Stimulated activated CD4-positive, alpha-beta T cell treated with anti-CD3 and anti-CD28 coated beads, Interleukin-15, amount 100 ng/mL, for 1 hour (primary cell): ENCODE measurements around the gene ING3.

ENCODE experiments used
- DNase-seq, 2 donors: peaks; one replicate each; pipeline ENCODE4 v3.0.0-alpha.2; 2020; ENCODE audit warnings: low read depth in 1 of 2, low spot score in 1 of 2

Gene ING3

GRCh38 chr7:120988591-120989256 is 38.1 kb downstream of the ING3 start, which contains the start of gene CPED1:
CPED1 (plus strand) TSS chr7:120988711; CDS start chr7:120989622, 911 bp downstream.
- DNase-seq, result peak; percentile 2

- DNase-seq, result no peak
These were observed 39.0 kb downstream of the ING3 start for GRCh38 chr7:120989257-120990220.

- no peak for DNase-seq
These were observed 40.0 kb downstream of the ING3 start for GRCh38 chr7:120990468-120991118.

- no peak for DNase-seq
These were observed 40.6 kb downstream of the ING3 start for GRCh38 chr7:120991161-120991560.

DNA sequence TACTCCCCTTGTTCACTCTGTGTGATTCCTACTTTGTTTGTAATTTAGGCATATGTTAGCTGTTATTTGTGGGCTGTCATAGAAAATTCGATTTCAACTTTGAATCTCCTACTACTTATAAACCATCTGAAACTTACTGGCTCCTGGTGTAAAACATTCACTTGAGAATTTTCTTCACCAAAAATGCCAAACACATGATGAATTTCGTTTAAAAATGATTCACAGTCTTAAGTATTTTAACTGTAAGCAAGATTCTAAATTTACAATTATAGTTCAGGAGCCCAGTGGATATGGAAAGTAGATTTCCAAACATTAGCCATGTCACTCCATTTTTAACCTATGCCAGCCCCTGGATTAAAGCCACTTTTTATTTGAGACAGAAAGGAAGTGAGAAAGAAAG is 41.0 kb downstream of the ING3 start:
- DNase-seq, result no peak

- no peak for DNase-seq
These were observed 41.8 kb downstream of the ING3 start for GRCh38 chr7:120992272-120992964.

DNA sequence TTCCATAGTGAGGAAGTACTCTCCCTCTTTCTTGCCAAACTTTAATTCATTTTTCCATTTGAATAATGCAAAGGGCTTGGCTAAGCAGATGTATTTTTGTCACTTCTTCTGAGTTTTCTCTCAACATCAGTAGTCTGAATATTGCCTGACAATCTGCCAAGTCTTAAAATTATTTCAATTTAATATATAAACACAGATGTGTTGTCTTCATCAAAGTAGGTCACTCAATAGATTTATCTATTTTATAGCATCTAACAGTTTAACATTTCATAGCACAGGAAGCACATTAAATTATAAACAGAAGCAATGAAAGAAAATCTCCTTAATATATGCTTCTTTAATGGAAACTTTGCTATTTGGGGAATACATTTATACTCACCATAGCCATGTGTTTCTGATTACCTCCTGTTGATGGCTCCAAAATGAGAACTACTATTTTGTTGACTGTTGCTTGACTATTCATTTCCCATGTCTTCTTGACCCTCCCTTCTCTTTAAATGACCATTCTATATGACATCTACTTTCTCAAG is 42.5 kb downstream of the ING3 start:
- DNase-seq, result no peak

GRCh38 chr7:120993553-120994191 is 43.1 kb downstream of the ING3 start:
- DNase-seq, result no peak

DNA sequence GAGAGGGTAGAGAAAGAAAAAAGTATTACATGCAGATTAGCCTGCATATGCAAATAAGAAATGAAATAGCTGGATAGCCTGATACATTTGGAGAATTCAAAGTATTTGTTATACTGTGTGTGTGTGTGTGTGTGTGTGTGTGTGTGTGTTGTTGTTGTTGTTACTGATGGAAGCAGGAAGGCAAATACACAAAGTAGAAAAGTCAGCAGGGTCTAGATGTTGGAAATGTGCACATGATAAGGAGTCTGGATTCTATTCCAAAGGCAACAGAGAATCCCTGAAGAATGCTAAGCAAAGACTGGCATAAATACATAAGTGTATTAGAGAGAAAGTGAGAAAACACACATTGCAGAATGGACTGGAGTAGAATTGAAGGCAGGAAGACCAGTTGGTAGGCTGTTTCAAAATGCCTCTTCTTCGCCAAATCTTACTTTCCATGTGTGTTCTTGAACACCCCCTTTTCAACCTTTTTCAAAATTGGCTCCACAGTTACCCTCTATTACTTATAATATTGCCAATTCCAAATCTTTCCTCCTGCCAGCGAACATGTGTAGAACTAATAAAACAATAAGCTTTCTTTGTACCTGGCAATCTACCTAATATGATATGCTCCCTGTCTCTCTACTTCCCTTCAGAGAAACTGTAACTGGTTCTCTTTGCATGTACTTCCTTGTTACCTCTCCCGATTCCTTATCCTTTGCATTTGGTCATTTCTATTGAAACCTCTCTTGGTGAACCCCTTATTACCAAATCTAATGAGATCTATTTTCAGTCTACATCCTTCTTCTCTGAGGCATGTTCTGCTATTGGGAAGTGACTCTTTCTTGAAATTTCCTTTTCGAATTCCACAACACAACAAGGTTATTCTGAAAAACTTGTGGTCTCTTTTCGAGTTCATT is 44.2 kb downstream of the ING3 start:
- no peak for DNase-seq

- no peak for DNase-seq
These were observed 45.1 kb downstream of the ING3 start for GRCh38 chr7:120995654-120996053.

DNA sequence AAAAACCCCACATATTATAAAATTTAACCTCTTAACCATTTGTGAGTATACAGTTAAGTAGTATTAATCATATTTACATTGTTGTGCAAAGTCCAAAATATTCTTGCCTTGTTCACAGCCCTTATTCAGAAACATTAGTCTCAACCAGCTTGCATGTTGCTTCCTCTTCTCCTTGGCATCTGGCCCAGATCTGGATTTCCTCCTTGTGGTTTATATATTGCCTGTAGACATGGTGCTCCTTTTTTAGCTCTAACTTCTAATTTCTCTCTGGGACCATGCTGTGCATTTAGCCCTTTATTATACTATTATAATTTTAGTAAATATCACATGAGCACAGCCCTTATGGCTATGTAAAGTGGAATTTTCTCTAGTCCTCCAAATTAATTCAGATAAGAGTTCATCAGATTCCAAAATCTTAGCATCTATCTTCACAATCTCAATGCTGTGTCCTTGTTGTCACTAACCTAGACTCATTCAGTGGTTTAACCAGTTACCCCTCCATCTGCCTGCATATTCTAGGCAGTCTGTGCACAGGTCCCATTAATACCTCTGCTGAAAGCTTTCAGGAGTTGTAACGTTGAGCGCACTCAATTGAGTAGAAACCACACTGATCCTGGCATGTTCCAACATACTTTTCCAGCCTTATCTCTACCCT is 45.9 kb downstream of the ING3 start:
- no peak for DNase-seq

- DNase-seq, result no peak
These were observed 46.4 kb downstream of the ING3 start for GRCh38 chr7:120996988-120997345.

DNA sequence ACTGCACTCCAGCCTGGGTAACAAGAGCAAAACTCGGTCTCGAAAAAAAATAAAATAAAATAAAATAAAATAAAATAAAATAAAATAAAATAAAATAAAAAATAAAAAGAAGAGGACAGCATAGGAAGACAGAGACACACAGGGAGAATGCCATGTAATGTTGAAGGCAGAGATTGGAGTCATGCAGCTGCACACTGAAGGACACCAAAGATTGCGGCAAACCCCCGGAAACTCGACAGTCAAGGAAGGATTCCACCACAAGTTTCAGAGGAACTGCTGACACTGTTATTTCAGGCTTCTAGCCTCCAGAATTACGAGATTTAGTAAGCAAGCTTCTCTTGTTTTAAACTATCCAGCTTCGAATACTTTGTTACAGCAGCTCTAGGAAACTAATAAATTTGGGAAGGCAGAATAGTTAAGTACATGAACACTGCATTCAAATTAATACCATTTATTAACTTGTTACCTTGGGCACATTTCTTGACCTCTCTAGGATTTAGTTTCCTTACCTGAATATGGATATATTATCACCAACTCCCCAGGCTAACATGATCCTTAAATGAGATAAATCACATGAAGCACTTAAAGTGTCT is 47.4 kb downstream of the ING3 start:
- no peak for DNase-seq

GRCh38 chr7:120998520-120998919 is 47.9 kb downstream of the ING3 start:
- DNase-seq, result no peak

- no peak for DNase-seq
These were observed 48.5 kb downstream of the ING3 start for GRCh38 chr7:120998996-120999565.

DNA sequence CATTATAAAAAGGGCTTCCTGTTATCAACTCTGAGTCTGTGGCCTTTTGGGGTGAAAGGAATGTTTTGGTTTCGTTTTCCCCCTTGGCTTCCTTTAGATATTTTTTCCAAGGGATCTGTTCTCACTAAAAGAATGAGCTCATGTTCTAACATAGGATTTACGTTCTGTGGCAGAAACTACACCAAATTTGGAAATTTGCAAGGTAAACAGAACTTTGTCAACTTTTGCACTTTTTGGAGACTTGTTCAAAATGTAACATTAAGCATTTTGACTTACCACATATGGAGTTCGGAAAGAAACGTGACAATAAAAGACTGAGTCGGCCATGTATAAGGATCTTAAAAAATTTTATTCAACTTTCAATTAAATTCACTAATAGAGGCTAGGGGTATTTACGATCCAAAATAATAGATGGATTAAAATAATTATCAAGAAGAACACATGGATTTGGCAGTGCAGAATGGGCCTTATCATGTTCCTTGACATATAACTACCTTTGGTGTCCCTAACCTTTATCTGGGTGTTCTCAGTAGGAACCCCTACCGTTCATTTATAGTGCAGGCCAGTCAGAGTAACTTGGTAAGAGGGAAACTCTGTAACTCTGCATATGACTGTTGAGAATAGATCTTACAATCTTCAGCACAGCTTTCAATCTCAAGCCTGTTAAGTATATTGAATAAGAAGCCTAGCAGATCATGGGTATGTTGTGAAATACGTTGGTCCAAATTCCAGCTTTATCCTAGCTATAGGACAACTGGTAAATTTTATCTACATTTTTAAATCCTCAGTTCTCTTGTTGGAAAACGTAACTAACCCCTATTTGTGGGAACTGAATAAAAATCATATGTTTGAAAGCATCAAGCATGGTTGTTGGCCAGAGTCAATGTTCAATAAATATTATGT is 49.8 kb downstream of the ING3 start:
- no peak for DNase-seq

DNA sequence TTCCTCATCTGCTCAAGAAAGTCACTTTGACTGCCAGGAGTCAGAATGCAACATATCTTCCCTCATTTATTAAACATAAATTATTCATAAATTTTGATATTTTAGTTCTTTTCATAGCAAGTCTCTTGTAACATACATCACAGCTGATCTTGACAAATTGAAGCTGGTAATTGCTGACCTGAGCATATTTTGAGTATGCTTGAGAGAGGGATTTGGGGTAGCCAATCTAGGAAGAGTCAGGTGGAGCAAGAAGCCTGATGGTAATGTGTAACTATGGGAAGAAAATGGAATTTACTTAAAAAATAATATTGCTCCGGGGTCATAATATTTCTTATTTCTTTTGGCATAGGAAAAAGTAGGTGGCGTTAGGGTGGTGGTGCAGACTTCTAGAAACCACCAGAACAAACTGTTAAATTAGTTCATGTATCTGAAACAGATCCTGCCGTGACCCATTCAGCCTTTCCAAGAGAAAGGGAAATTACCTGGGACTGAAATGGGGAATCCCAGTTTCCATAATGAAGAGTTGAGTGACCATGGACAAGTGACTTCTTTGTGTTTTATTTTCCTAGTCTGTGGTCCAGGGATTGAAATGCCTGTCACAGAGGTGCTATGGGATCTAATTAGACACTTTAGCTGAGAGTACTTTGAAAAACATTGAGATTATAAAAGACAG is 50.8 kb downstream of the ING3 start:
- no peak for DNase-seq
